Measurements from ENCODE around the gene DDX25.

GRCh38 chr11:125890447-125891100 is 13.7 kb upstream of the DDX25 start:
- TF ChIP-seq POLR2AphosphoS5 (IDR thresholded peaks at IDR 0.05) = no peak
- no peak for TF ChIP-seq POLR2A (IDR thresholded peaks at IDR 0.05)

All from gastroesophageal sphincter (tissue), 2 donors.